H1 (cell line): ENCODE measurements around the gene ATP6V0A1. TPM values are rescaled to one million over a fixed set of nuclear protein-coding genes. Genes with fewer than 3 reads are reported as not detected.

ENCODE experiments used
- BCL11A ChIP-seq, 2 experiments: IDR thresholded peaks; one replicate each; pipeline ENCODE4 v1.6.1; 2011; ENCODE audit warnings: low read depth in 2 of 2, low read length in 2 of 2, mild to moderate bottlenecking in 2 of 2
- RAD21 ChIP-seq, 2 experiments: IDR thresholded peaks in 1 of 2; conservative IDR thresholded peaks in 1 of 2; 2 replicates each; pipeline ENCODE4 v1.6.1; 2011; ENCODE audit warnings: low read depth in 2 of 2, low read length in 2 of 2, improper control_type of control experiment in 1 of 2, inconsistent platforms in 1 of 2, mild to moderate bottlenecking in 1 of 2, moderate library complexity in 1 of 2
- polyA plus RNA-seq, 7 experiments: library from polyadenylated mRNA; depleted of rRNA in 3 of 7; stranded (reverse) in 5 of 7; unstranded in 2 of 7; fragments of >200 nt in 5 of 7; fragments of 200-250 nt in 2 of 7; gene quantifications; 1 replicate in 5 of 7; 2 replicates in 1 of 7; 4 replicates in 1 of 7; pipeline versions ENCODE4 v1.2.1 to v1.2.3, GENCODE V29; 2011 to 2013; ENCODE audit warnings: missing spikeins in 2 of 7, mixed read lengths in 2 of 7
- total RNA-seq: library from RNA; stranded (reverse); fragmentation: NEBNext Ultra II Directional; extraction: Animal tissue kit (Norgen Biotek cat#: 25700); gene quantifications from 2 replicates; pipeline ENCODE4 v1.2.1, GENCODE V29; 2021
- TF ChIP-seq, protein P1 (sequence below): fragments of 300-600 bp; sonication (generic); IDR thresholded peaks from 2 replicates; pipeline ENCODE4 v1.7.1; 2012; ENCODE audit warnings: low read length, moderate library complexity, mild to moderate bottlenecking, inconsistent platforms; ENCODE audit not compliant: insufficient replicate concordance
- TF ChIP-seq, protein P2 (sequence below), 3 experiments: IDR thresholded peaks; 1 replicate in 2 of 3; 2 replicates in 1 of 3; pipeline versions ENCODE4 v1.5.1 to v1.6.1; 2011; ENCODE audit warnings: low read length in 3 of 3, mild to moderate bottlenecking in 3 of 3, inconsistent platforms in 2 of 3, low read depth in 1 of 3, moderate library complexity in 1 of 3; ENCODE audit not compliant: insufficient read depth in 1 of 3; ENCODE audit errors: control extremely low read depth in 1 of 3
- TF ChIP-seq, protein P3 (sequence below): IDR thresholded peaks from 2 replicates; pipeline ENCODE4 v1.6.1; 2011; ENCODE audit warnings: low read length, improper control_type of control experiment

The ATP6V0A1 gene
- total and polyA plus RNA-seq, 2 of the 8 experiments (the other 6 are each of a cell fraction or from before 2014, with no cell fraction given), result 55.3 to 63.4 TPM

DNA sequence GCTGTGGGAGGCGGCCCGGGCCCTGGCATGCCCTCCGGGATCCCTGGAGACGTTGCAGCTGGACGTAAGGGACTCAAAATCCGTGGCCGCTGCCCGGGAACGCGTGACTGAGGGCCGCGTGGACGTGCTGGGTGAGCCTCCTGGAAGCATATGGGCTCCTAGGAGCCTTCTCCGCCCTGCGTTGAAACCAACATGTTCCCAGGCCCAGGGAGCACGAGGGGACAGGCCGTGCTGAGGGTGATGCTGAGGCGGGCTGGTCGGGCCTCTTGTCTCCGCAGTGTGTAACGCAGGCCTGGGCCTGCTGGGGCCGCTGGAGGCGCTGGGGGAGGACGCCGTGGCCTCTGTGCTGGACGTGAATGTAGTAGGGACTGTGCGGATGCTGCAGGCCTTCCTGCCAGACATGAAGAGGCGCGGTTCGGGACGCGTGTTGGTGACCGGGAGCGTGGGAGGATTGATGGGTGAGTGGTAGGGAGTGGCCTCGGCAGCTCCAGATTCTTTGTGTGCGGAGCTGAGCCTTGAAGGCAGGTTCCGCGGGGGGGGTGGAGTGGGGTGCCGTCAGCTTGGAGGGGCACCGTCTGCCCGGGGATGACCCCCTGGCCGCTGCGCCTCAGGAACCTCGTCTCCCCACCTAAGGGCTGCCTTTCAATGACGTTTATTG lies 94.6 kb downstream of the ATP6V0A1 start (continued):
- TF ChIP-seq, protein P1, sequence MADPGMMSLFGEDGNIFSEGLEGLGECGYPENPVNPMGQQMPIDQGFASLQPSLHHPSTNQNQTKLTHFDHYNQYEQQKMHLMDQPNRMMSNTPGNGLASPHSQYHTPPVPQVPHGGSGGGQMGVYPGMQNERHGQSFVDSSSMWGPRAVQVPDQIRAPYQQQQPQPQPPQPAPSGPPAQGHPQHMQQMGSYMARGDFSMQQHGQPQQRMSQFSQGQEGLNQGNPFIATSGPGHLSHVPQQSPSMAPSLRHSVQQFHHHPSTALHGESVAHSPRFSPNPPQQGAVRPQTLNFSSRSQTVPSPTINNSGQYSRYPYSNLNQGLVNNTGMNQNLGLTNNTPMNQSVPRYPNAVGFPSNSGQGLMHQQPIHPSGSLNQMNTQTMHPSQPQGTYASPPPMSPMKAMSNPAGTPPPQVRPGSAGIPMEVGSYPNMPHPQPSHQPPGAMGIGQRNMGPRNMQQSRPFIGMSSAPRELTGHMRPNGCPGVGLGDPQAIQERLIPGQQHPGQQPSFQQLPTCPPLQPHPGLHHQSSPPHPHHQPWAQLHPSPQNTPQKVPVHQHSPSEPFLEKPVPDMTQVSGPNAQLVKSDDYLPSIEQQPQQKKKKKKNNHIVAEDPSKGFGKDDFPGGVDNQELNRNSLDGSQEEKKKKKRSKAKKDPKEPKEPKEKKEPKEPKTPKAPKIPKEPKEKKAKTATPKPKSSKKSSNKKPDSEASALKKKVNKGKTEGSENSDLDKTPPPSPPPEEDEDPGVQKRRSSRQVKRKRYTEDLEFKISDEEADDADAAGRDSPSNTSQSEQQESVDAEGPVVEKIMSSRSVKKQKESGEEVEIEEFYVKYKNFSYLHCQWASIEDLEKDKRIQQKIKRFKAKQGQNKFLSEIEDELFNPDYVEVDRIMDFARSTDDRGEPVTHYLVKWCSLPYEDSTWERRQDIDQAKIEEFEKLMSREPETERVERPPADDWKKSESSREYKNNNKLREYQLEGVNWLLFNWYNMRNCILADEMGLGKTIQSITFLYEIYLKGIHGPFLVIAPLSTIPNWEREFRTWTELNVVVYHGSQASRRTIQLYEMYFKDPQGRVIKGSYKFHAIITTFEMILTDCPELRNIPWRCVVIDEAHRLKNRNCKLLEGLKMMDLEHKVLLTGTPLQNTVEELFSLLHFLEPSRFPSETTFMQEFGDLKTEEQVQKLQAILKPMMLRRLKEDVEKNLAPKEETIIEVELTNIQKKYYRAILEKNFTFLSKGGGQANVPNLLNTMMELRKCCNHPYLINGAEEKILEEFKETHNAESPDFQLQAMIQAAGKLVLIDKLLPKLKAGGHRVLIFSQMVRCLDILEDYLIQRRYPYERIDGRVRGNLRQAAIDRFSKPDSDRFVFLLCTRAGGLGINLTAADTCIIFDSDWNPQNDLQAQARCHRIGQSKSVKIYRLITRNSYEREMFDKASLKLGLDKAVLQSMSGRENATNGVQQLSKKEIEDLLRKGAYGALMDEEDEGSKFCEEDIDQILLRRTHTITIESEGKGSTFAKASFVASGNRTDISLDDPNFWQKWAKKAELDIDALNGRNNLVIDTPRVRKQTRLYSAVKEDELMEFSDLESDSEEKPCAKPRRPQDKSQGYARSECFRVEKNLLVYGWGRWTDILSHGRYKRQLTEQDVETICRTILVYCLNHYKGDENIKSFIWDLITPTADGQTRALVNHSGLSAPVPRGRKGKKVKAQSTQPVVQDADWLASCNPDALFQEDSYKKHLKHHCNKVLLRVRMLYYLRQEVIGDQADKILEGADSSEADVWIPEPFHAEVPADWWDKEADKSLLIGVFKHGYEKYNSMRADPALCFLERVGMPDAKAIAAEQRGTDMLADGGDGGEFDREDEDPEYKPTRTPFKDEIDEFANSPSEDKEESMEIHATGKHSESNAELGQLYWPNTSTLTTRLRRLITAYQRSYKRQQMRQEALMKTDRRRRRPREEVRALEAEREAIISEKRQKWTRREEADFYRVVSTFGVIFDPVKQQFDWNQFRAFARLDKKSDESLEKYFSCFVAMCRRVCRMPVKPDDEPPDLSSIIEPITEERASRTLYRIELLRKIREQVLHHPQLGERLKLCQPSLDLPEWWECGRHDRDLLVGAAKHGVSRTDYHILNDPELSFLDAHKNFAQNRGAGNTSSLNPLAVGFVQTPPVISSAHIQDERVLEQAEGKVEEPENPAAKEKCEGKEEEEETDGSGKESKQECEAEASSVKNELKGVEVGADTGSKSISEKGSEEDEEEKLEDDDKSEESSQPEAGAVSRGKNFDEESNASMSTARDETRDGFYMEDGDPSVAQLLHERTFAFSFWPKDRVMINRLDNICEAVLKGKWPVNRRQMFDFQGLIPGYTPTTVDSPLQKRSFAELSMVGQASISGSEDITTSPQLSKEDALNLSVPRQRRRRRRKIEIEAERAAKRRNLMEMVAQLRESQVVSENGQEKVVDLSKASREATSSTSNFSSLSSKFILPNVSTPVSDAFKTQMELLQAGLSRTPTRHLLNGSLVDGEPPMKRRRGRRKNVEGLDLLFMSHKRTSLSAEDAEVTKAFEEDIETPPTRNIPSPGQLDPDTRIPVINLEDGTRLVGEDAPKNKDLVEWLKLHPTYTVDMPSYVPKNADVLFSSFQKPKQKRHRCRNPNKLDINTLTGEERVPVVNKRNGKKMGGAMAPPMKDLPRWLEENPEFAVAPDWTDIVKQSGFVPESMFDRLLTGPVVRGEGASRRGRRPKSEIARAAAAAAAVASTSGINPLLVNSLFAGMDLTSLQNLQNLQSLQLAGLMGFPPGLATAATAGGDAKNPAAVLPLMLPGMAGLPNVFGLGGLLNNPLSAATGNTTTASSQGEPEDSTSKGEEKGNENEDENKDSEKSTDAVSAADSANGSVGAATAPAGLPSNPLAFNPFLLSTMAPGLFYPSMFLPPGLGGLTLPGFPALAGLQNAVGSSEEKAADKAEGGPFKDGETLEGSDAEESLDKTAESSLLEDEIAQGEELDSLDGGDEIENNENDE, result no peak
- TF ChIP-seq, protein P2, sequence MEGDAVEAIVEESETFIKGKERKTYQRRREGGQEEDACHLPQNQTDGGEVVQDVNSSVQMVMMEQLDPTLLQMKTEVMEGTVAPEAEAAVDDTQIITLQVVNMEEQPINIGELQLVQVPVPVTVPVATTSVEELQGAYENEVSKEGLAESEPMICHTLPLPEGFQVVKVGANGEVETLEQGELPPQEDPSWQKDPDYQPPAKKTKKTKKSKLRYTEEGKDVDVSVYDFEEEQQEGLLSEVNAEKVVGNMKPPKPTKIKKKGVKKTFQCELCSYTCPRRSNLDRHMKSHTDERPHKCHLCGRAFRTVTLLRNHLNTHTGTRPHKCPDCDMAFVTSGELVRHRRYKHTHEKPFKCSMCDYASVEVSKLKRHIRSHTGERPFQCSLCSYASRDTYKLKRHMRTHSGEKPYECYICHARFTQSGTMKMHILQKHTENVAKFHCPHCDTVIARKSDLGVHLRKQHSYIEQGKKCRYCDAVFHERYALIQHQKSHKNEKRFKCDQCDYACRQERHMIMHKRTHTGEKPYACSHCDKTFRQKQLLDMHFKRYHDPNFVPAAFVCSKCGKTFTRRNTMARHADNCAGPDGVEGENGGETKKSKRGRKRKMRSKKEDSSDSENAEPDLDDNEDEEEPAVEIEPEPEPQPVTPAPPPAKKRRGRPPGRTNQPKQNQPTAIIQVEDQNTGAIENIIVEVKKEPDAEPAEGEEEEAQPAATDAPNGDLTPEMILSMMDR (IDR thresholded peaks at IDR 0.05; ENCODE audit: control extremely low read depth in 1 of 3, insufficient read depth in 1 of 3, low read depth in 1 of 3, low read length in 3 of 3), result peak; percentile 16 to 25 (median 17); a peak in 3 of 4 replicates
- TF ChIP-seq RAD21 (IDR thresholded peaks at IDR 0.05 in 1 of 2, conservative IDR thresholded peaks at IDR 0.05 in 1 of 2; ENCODE audit: low read depth in 2 of 2, low read length in 2 of 2), result peak; percentile 2 to 26; a peak in 2 of 4 replicates
- no peak for TF ChIP-seq BCL11A (IDR thresholded peaks at IDR 0.05; ENCODE audit: low read depth in 2 of 2, low read length in 2 of 2)
- TF ChIP-seq, protein P3, sequence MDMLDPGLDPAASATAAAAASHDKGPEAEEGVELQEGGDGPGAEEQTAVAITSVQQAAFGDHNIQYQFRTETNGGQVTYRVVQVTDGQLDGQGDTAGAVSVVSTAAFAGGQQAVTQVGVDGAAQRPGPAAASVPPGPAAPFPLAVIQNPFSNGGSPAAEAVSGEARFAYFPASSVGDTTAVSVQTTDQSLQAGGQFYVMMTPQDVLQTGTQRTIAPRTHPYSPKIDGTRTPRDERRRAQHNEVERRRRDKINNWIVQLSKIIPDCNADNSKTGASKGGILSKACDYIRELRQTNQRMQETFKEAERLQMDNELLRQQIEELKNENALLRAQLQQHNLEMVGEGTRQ, result no peak
